PFSK-1 (cell line): ENCODE results near the gene ZNF827.

Source experiments
- POLR2AphosphoS5 ChIP-seq: IDR thresholded peaks from 2 replicates; pipeline ENCODE4 v1.6.1; 2012; ENCODE audit warnings: low read depth, mild to moderate bottlenecking, control low read depth, low read length, moderate library complexity
- SIN3A ChIP-seq: IDR thresholded peaks from 2 replicates; pipeline ENCODE4 v1.6.1; 2012; ENCODE audit warnings: mild to moderate bottlenecking, low read length, moderate library complexity, borderline replicate concordance; ENCODE audit not compliant: insufficient read depth
- TAF1 ChIP-seq: IDR thresholded peaks from 2 replicates; pipeline ENCODE4 v1.6.1; 2012; ENCODE audit warnings: low read length, control low read depth, borderline replicate concordance; ENCODE audit not compliant: insufficient read depth
- TF ChIP-seq, protein P1 (sequence below), 2 experiments: IDR thresholded peaks; 2 replicates each; pipeline versions ENCODE4 v1.6.1 to v1.8.0; 2011 to 2012; ENCODE audit warnings: low read depth in 2 of 2, low read length in 2 of 2, control low read depth in 1 of 2, inconsistent platforms in 1 of 2, mild to moderate bottlenecking in 1 of 2, moderate library complexity in 1 of 2; ENCODE audit not compliant: insufficient read depth in 1 of 2

DNA sequence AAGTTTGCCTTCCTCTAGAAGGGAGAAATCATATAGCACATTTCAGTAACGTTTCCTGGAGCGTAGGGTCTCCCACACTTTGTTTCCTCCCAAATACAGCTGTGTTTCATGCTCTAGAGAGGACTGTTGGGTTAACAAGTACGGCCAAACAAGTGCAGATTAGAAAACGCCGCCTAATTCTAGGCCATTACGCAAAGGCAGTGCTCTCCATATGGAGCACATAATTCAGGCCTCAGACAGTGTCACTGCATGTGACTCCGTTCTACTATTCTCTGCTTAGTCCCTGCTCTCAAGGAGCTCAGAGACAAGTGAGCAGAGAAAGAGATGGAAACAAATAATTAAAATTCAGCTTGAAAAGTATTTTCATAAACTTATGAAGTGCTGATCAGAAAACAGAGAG lies 11.6 kb downstream of the ZNF827 start:
- no peak for TF ChIP-seq POLR2AphosphoS5
- TF ChIP-seq SIN3A = no peak
- TF ChIP-seq TAF1 = no peak
- TF ChIP-seq, protein P1, sequence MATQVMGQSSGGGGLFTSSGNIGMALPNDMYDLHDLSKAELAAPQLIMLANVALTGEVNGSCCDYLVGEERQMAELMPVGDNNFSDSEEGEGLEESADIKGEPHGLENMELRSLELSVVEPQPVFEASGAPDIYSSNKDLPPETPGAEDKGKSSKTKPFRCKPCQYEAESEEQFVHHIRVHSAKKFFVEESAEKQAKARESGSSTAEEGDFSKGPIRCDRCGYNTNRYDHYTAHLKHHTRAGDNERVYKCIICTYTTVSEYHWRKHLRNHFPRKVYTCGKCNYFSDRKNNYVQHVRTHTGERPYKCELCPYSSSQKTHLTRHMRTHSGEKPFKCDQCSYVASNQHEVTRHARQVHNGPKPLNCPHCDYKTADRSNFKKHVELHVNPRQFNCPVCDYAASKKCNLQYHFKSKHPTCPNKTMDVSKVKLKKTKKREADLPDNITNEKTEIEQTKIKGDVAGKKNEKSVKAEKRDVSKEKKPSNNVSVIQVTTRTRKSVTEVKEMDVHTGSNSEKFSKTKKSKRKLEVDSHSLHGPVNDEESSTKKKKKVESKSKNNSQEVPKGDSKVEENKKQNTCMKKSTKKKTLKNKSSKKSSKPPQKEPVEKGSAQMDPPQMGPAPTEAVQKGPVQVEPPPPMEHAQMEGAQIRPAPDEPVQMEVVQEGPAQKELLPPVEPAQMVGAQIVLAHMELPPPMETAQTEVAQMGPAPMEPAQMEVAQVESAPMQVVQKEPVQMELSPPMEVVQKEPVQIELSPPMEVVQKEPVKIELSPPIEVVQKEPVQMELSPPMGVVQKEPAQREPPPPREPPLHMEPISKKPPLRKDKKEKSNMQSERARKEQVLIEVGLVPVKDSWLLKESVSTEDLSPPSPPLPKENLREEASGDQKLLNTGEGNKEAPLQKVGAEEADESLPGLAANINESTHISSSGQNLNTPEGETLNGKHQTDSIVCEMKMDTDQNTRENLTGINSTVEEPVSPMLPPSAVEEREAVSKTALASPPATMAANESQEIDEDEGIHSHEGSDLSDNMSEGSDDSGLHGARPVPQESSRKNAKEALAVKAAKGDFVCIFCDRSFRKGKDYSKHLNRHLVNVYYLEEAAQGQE (IDR thresholded peaks at IDR 0.05; ENCODE audit: insufficient read depth in 1 of 2, low read depth in 2 of 2, low read length in 2 of 2) = no peak
